HFFc6 (cell line): ENCODE measurements around the gene PLEKHO2. TPM values are rescaled to one million over a fixed set of nuclear protein-coding genes. Genes with fewer than 3 reads are reported as not detected.
A peak's percentile ranks its signal among the peaks of the same experiment; 100 is the strongest.

Source experiments
- DNase-seq: peaks from one replicate; pipeline ENCODE4 v3.0.0-alpha.2; 2018
- H3K27ac Mint-ChIP-seq: 2 replicates; pipeline ENCODE4 v1.8.0; 2020; ENCODE audit warnings: mild to moderate bottlenecking, mixed read lengths
- H3K27me3 Mint-ChIP-seq: 2 replicates; pipeline ENCODE4 v1.8.0; 2021; ENCODE audit warnings: mild to moderate bottlenecking, moderate library complexity, mixed read lengths; ENCODE audit not compliant: insufficient read depth
- H3K36me3 Mint-ChIP-seq: 2 replicates; pipeline ENCODE4 v1.8.0; 2021; ENCODE audit warnings: low read depth, mixed read lengths
- H3K4me1 Mint-ChIP-seq: 2 replicates; pipeline ENCODE4 v1.8.0; 2020; ENCODE audit warnings: low read depth, mixed read lengths
- H3K4me3 Mint-ChIP-seq: 2 replicates; pipeline ENCODE4 v1.8.0; 2020; ENCODE audit warnings: mild to moderate bottlenecking, moderate library complexity, mixed read lengths
- H3K9me3 Mint-ChIP-seq: 2 replicates; pipeline ENCODE4 v1.8.0; 2020; ENCODE audit warnings: mild to moderate bottlenecking, mixed read lengths
- CTCF ChIP-seq: fragments of 200-600 bp; sonication (generic); IDR thresholded peaks from 2 replicates; pipeline ENCODE4 v1.5.0; 2021; ENCODE audit warnings: antibody characterized with exemption, mild to moderate bottlenecking
- total RNA-seq, 6 experiments: library from RNA; stranded (reverse); fragmentation: NEBNext Ultra II Directional; extraction: Animal tissue kit (Norgen Biotek cat#: 25700); gene quantifications; 2 replicates in 1 of 6; 3 replicates in 5 of 6; pipeline ENCODE4 v1.2.3, GENCODE V29; 2021

The PLEKHO2 gene
- total RNA-seq, 6 experiments from 2014 or later, result 23.0 to 28.3 (median 25.4) TPM

- H3K4me1 Mint-ChIP-seq, result peaks cover 36% of the 10 kb centered on the region
- peak overlapping the region; percentile 85 for H3K27ac Mint-ChIP-seq
- H3K27me3 Mint-ChIP-seq, result peaks cover 2% of the 10 kb centered on the region; the same call in 1 of the 2 replicates
- H3K9me3 Mint-ChIP-seq, result no peaks in the 10 kb centered on the region
- no peak for TF ChIP-seq CTCF
- peak overlapping the region; percentile 58 for H3K4me3 Mint-ChIP-seq
- peak; percentile 86 for DNase-seq
- H3K36me3 Mint-ChIP-seq, result peaks cover 26% of the 10 kb centered on the region
Measured at GRCh38 chr15:64865998-64866520, 24.3 kb downstream of the PLEKHO2 start.

- peaks cover 44% of the 10 kb centered on the region for H3K4me1 Mint-ChIP-seq
- H3K36me3 Mint-ChIP-seq, result peaks cover 22% of the 10 kb centered on the region; the same call in 1 of the 2 replicates
- peaks cover 2% of the 10 kb centered on the region; the same call in 1 of the 2 replicates for H3K27me3 Mint-ChIP-seq
- TF ChIP-seq CTCF, result no peak
- no peaks in the 10 kb centered on the region for H3K9me3 Mint-ChIP-seq
- H3K4me3 Mint-ChIP-seq, result no peak overlapping the region
- no peak overlapping the region for H3K27ac Mint-ChIP-seq
- DNase-seq, result no peak
Measured at GRCh38 chr15:64869501-64869900, 27.8 kb downstream of the PLEKHO2 start.

- peaks cover 48% of the 10 kb centered on the region for H3K4me1 Mint-ChIP-seq
- no peak overlapping the region for H3K4me3 Mint-ChIP-seq
- H3K27me3 Mint-ChIP-seq, result peaks cover 2% of the 10 kb centered on the region; the same call in 1 of the 2 replicates
- no peak for TF ChIP-seq CTCF
- no peak for DNase-seq
- peaks cover 22% of the 10 kb centered on the region; the same call in 1 of the 2 replicates for H3K36me3 Mint-ChIP-seq
- H3K27ac Mint-ChIP-seq, result no peak overlapping the region
- no peaks in the 10 kb centered on the region for H3K9me3 Mint-ChIP-seq
Measured at GRCh38 chr15:64870353-64870752, 28.6 kb downstream of the PLEKHO2 start.

GRCh38 chr15:64875641-64876223, 34.0 kb downstream of the PLEKHO2 start:
- DNase-seq, result no peak
- H3K9me3 Mint-ChIP-seq, result no peaks in the 10 kb centered on the region
- H3K27ac Mint-ChIP-seq, result no peak overlapping the region
- no peaks in the 10 kb centered on the region for H3K27me3 Mint-ChIP-seq
- no peaks in the 10 kb centered on the region; the same call in 1 of the 2 replicates for H3K36me3 Mint-ChIP-seq
- H3K4me1 Mint-ChIP-seq, result peaks cover 26% of the 10 kb centered on the region
- H3K4me3 Mint-ChIP-seq, result no peak overlapping the region
- TF ChIP-seq CTCF, result no peak

GRCh38 chr15:64877435-64877834, 35.7 kb downstream of the PLEKHO2 start:
- Mint-ChIP-seq H3K4me1 (peaks cover 29% of the 10 kb centered on the region), H3K4me3 (no peak overlapping the region), H3K27me3 (no peaks in the 10 kb centered on the region), H3K27ac (no peak overlapping the region; the same call in 1 of the 2 replicates), H3K36me3 (no peaks in the 10 kb centered on the region), H3K9me3 (no peaks in the 10 kb centered on the region)
- no peak for TF ChIP-seq CTCF
- DNase-seq, result no peak
